Upper lobe of left lung (tissue), 6 donors: Measurements from ENCODE around the gene LRRN2. TPM values are rescaled to one million over a fixed set of nuclear protein-coding genes. Genes with fewer than 3 reads are reported as not detected.

Experiments
- ATAC-seq, 2 donors: fragments of 200-7000 bp; cut with Tn5 transposase; one replicate each; pipeline ENCODE4 v1.9.1; 2022; ENCODE audit warnings: mild to moderate bottlenecking in 2 of 2, moderate library complexity in 2 of 2; ENCODE audit not compliant: low FRiP score in 2 of 2
- DNase-seq, 2 donors: peaks; one replicate each; pipeline ENCODE4 v3.0.0-alpha.2; 2019 to 2020
- H3K27ac ChIP-seq, 4 donors: fragments of 200-600 bp; sonication (generic); one replicate each; pipeline ENCODE4 v1.5.1; 2016 to 2019
- H3K27me3 ChIP-seq, 4 donors: fragments of 200-600 bp; sonication (generic); one replicate each; pipeline ENCODE4 v1.5.1; 2017 to 2019
- H3K36me3 ChIP-seq, 4 donors: fragments of 200-600 bp; sonication (generic); one replicate each; pipeline ENCODE4 v1.5.1; 2016 to 2019
- H3K4me1 ChIP-seq, 4 donors: fragments of 200-600 bp; sonication (generic); one replicate each; pipeline ENCODE4 v1.5.1; 2018 to 2019
- H3K4me3 ChIP-seq, 4 donors: fragments of 200-600 bp; sonication (generic); one replicate each; pipeline ENCODE4 v1.5.1; 2017 to 2019; ENCODE audit warnings: mild to moderate bottlenecking in 2 of 4, moderate library complexity in 1 of 4
- H3K9me3 ChIP-seq, 4 donors: fragments of 200-600 bp; sonication (generic); one replicate each; pipeline ENCODE4 v1.5.1; 2018 to 2019
- EP300 ChIP-seq, 4 donors: sonication (generic); formaldehyde crosslinking; IDR thresholded peaks; one replicate each; pipeline ENCODE4 v1.5.1; 2017; ENCODE audit warnings: antibody characterized with exemption in 4 of 4, control low read depth in 2 of 4
- POLR2A ChIP-seq, 4 donors: fragments of 450-650 bp; IDR thresholded peaks; one replicate each; pipeline ENCODE4 v1.5.1; 2016 to 2017; ENCODE audit warnings: antibody characterized with exemption in 4 of 4, mild to moderate bottlenecking in 2 of 4
- POLR2AphosphoS5 ChIP-seq, 2 donors: sonication (generic); formaldehyde crosslinking; IDR thresholded peaks; one replicate each; pipeline ENCODE4 v1.5.1; 2017; ENCODE audit warnings: antibody characterized with exemption in 2 of 2
- WGBS, 2 donors: methylation state at CpG; one replicate each; pipeline ENCODE4 v1.1.5; 2017 to 2018; 5-methylcytosine and 5-hydroxymethylcytosine counted together
- total RNA-seq, 6 donors: library from RNA; depleted of rRNA in 4 of 6; stranded (reverse); fragments of >200 nt in 4 of 6; gene quantifications; one replicate each; pipeline versions ENCODE4 v1.1.0 to v1.2.1, GENCODE V29; 2016 to 2021
- TF ChIP-seq, protein P1 (sequence below), 6 experiments: fragments of 450-650 bp in 4 of 6; fragments of 200-600 bp in 2 of 6; sonication (generic) in 2 of 6; IDR thresholded peaks; one replicate each; pipeline ENCODE4 v1.5.1; 2016 to 2019; ENCODE audit warnings: antibody characterized with exemption in 6 of 6
- donor health status: DM: no; HTN: no; CAD: no; lungs with moderate emphysema.
- donor health status: DM: no; HTN: yes; CAD: no; lungs with severe emphysema.

The LRRN2 gene
- total RNA-seq, 6 donors from 2014 or later: 0.61 to 4.2 (median 2.6) TPM; not detected in 1

GRCh38 chr1:204649721-204650521 is 35.6 kb downstream of the LRRN2 start:
- Histone ChIP-seq H3K27ac (no peak overlapping the region), H3K36me3 (no peaks in the 10 kb centered on the region), H3K4me3 (no peak overlapping the region), H3K4me1 (no peaks in the 10 kb centered on the region), H3K27me3 (no peaks in the 10 kb centered on the region), H3K9me3 (no peaks in the 10 kb centered on the region)
- 81 to 94% methylated on average over 5 to 6 of the region's 6 CpGs for WGBS, 2 donors
- ATAC-seq (no peak), DNase-seq (peak in 1 of 2 donors; percentile 35)
- TF ChIP-seq, protein P1, sequence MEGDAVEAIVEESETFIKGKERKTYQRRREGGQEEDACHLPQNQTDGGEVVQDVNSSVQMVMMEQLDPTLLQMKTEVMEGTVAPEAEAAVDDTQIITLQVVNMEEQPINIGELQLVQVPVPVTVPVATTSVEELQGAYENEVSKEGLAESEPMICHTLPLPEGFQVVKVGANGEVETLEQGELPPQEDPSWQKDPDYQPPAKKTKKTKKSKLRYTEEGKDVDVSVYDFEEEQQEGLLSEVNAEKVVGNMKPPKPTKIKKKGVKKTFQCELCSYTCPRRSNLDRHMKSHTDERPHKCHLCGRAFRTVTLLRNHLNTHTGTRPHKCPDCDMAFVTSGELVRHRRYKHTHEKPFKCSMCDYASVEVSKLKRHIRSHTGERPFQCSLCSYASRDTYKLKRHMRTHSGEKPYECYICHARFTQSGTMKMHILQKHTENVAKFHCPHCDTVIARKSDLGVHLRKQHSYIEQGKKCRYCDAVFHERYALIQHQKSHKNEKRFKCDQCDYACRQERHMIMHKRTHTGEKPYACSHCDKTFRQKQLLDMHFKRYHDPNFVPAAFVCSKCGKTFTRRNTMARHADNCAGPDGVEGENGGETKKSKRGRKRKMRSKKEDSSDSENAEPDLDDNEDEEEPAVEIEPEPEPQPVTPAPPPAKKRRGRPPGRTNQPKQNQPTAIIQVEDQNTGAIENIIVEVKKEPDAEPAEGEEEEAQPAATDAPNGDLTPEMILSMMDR (IDR thresholded peaks at IDR 0.05): no peak
- TF ChIP-seq POLR2A (IDR thresholded peaks at IDR 0.05): no peak
- TF ChIP-seq EP300 (IDR thresholded peaks at IDR 0.05): no peak
- no peak for TF ChIP-seq POLR2AphosphoS5 (IDR thresholded peaks at IDR 0.05)

DNA sequence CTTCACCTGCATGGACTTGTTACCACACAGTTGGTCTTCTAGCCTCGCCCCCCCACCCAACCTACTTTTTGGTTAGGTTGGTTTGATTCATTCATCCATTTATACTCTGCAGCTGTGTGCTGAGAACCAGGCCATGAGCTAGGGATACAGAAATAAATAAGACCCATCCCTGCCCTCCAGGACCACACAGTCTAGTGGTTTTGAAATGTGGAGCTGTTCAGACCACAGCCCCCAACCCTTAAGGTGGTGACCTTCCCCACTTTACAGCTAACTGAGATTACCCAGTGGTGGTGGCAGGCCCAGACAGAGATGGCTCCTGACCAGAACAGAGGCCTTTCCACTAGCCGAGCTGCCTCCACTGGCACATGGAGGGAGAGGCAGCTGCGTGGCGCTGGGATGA is 37.0 kb downstream of the LRRN2 start:
- 91 to 98% methylated on average over 4 of the region's 4 CpGs for WGBS, 2 donors
- no peak for DNase-seq

DNA sequence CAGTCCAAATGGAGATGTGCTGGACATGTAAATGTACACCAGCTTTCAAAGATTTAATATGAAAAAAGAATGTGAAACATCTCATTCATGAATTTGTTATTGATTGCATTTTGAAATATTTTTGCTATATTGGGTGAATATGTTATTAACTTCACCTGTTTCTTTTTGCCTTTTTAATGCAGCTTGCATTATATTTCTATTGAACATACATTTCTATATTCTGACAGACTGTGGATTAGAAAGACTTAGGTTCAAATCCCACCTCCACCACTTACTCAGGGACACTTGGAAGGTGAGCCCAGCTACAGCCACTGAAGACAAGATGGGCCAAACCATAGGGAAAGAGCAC is 37.8 kb downstream of the LRRN2 start:
- DNase-seq: no peak
- ATAC-seq: no peak
- H3K4me3 ChIP-seq: no peak overlapping the region
- no peak overlapping the region for H3K27ac ChIP-seq
- no peaks in the 10 kb centered on the region for H3K9me3 ChIP-seq
- H3K27me3 ChIP-seq: no peaks in the 10 kb centered on the region
- H3K36me3 ChIP-seq: no peaks in the 10 kb centered on the region
- TF ChIP-seq EP300 (IDR thresholded peaks at IDR 0.05): no peak
- no peaks in the 10 kb centered on the region for H3K4me1 ChIP-seq

More for the DNA sequence above, 37.0 kb downstream of the LRRN2 start:
- TF ChIP-seq, protein P1 (IDR thresholded peaks at IDR 0.05): no peak
- no peak for TF ChIP-seq POLR2A (IDR thresholded peaks at IDR 0.05)
- TF ChIP-seq EP300 (IDR thresholded peaks at IDR 0.05): no peak
- no peak for TF ChIP-seq POLR2AphosphoS5 (IDR thresholded peaks at IDR 0.05)
- Histone ChIP-seq H3K27ac (no peak overlapping the region), H3K4me1 (no peaks in the 10 kb centered on the region), H3K27me3 (no peaks in the 10 kb centered on the region), H3K9me3 (no peaks in the 10 kb centered on the region), H3K4me3 (no peak overlapping the region), H3K36me3 (no peaks in the 10 kb centered on the region)
- no peak for ATAC-seq

DNA sequence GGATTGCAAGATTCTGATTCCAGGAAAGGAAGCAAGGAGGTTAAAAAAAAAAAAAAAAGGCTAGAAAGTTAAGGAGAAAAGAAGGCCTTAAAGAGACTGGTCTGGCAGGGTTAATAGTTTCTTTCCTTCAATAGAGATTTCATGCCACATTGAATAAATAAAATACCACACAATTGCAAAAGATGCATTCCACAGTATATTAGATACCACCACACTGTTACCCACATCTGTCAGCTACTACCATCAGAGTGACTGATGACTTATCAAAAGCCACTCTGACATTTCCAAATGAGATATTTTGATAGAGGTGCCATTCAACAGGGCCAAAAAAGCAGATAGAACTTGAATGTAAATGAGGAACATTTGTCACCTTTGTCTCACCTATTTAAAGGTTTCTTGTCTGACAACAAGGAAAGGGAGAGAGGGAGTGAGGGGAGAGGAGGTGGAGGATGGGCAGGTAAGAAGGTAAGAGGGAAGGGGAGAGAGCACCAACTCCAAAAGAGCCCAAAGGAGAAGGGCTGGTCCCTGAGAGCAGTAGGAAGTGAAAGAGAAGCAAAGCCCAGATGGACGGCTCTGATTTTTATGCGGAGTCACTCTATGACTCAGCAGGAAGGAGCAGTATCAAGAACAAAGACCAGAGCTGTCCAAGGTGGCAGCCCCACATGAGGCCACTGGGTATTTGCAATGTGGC is 38.3 kb downstream of the LRRN2 start:
- H3K36me3 ChIP-seq: no peaks in the 10 kb centered on the region
- no peaks in the 10 kb centered on the region for H3K4me1 ChIP-seq
- TF ChIP-seq POLR2AphosphoS5 (IDR thresholded peaks at IDR 0.05) (no peak), POLR2A (IDR thresholded peaks at IDR 0.05) (no peak), EP300 (IDR thresholded peaks at IDR 0.05) (no peak)
- TF ChIP-seq, protein P1 (IDR thresholded peaks at IDR 0.05): no peak
- DNase-seq (no peak), ATAC-seq (peak in 1 of 2 donors; percentile 20)
- H3K27ac ChIP-seq: no peak overlapping the region
- H3K27me3 ChIP-seq: no peaks in the 10 kb centered on the region
- WGBS, 2 donors: 3 to 20% methylated on average over 2 of the region's 2 CpGs
- H3K4me3 ChIP-seq: no peak overlapping the region
- H3K9me3 ChIP-seq: no peaks in the 10 kb centered on the region

- Histone ChIP-seq H3K4me1 (no peaks in the 10 kb centered on the region), H3K36me3 (no peaks in the 10 kb centered on the region), H3K27ac (no peak overlapping the region), H3K4me3 (no peak overlapping the region), H3K27me3 (no peaks in the 10 kb centered on the region), H3K9me3 (no peaks in the 10 kb centered on the region)
- WGBS, 2 donors: 78 to 81% methylated on average over 3 of the region's 3 CpGs
- DNase-seq (no peak), ATAC-seq (no peak)
- TF ChIP-seq, protein P1 (IDR thresholded peaks at IDR 0.05): no peak
- TF ChIP-seq POLR2AphosphoS5 (IDR thresholded peaks at IDR 0.05) (no peak), EP300 (IDR thresholded peaks at IDR 0.05) (no peak), POLR2A (IDR thresholded peaks at IDR 0.05) (no peak)
Measured at GRCh38 chr1:204645666-204646065, 39.9 kb downstream of the LRRN2 start.
